ENCODE data around the gene KIF1B.

The KIF1B gene

GRCh38 chr1:10283318-10283984 is 73.1 kb downstream of the KIF1B start:
- peak; percentile 36 for DNase-seq (ENCODE audit: low read depth)

GRCh38 chr1:10286244-10286643 is 75.9 kb downstream of the KIF1B start:
- DNase-seq (ENCODE audit: low read depth) = peak; percentile 45

- no peak for DNase-seq (ENCODE audit: low read depth)
Measured at GRCh38 chr1:10287023-10287645, 76.8 kb downstream of the KIF1B start.

- no peak for DNase-seq (ENCODE audit: low read depth)
Measured at GRCh38 chr1:10288029-10288615, 77.8 kb downstream of the KIF1B start.

GRCh38 chr1:10291705-10292104 is 81.3 kb downstream of the KIF1B start:
- DNase-seq (ENCODE audit: low read depth) = no peak

- DNase-seq (ENCODE audit: low read depth) = peak; percentile 16
Measured at GRCh38 chr1:10292188-10292587, 81.8 kb downstream of the KIF1B start.

- no peak for DNase-seq (ENCODE audit: low read depth)
Measured at GRCh38 chr1:10295481-10296085, 85.2 kb downstream of the KIF1B start.

GRCh38 chr1:10299151-10299550 is 88.8 kb downstream of the KIF1B start:
- DNase-seq (ENCODE audit: low read depth) = no peak

GRCh38 chr1:10302416-10302815 is 92.0 kb downstream of the KIF1B start:
- peak; percentile 17 for DNase-seq (ENCODE audit: low read depth)

GRCh38 chr1:10304295-10304694 is 93.9 kb downstream of the KIF1B start:
- no peak for DNase-seq (ENCODE audit: low read depth)

GRCh38 chr1:10306435-10306834 is 96.1 kb downstream of the KIF1B start:
- DNase-seq (ENCODE audit: low read depth) = no peak

- DNase-seq (ENCODE audit: low read depth) = no peak
Measured at GRCh38 chr1:10308001-10308400, 97.6 kb downstream of the KIF1B start.

GRCh38 chr1:10309243-10310011 is 99.1 kb downstream of the KIF1B start:
- DNase-seq (ENCODE audit: low read depth) = no peak

- no peak for DNase-seq (ENCODE audit: low read depth)
Measured at GRCh38 chr1:10316752-10317151, 106.4 kb downstream of the KIF1B start.

GRCh38 chr1:10319750-10320149 is 109.4 kb downstream of the KIF1B start:
- no peak for DNase-seq (ENCODE audit: low read depth)

- no peak for DNase-seq (ENCODE audit: low read depth)
Measured at GRCh38 chr1:10320336-10320735, 110.0 kb downstream of the KIF1B start.

- no peak for DNase-seq (ENCODE audit: low read depth)
Measured at GRCh38 chr1:10322821-10323220, 112.5 kb downstream of the KIF1B start.

- DNase-seq (ENCODE audit: low read depth) = no peak
Measured at GRCh38 chr1:10324627-10325026, 114.3 kb downstream of the KIF1B start.

- no peak for DNase-seq (ENCODE audit: low read depth)
Measured at GRCh38 chr1:10325521-10325920, 115.2 kb downstream of the KIF1B start.

GRCh38 chr1:10326251-10326650 is 115.9 kb downstream of the KIF1B start:
- DNase-seq (ENCODE audit: low read depth) = no peak

- DNase-seq (ENCODE audit: low read depth) = no peak
Measured at GRCh38 chr1:10328180-10328963, 118.0 kb downstream of the KIF1B start.

- no peak for DNase-seq (ENCODE audit: low read depth)
Measured at GRCh38 chr1:10337436-10337835, 127.1 kb downstream of the KIF1B start.
